ENCODE measurements around the gene KRTAP1-4.

DNA sequence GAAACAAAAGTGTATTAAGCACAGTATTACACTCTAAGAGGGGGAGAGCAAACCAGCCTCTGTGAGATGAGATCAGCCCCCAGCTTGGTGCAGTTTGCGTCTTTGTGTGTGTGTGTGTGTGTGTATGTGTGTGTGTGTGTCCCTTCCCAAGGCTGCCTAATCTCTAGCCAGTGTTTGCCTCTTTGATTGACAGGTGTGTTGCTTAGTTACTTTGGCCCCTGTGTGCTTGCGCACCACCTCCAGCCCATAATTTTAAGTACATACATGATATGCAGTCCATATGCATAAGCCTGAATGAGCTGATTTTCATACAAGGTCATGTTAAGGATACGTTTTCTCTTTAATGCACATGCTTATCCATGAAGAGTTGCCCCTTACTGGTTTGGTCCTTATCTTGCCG lies 28.2 kb downstream of the KRTAP1-4 start:
- TF ChIP-seq ZBTB7A (IDR thresholded peaks at IDR 0.05; ENCODE audit: low read depth) (no peak), EGR1 (IDR thresholded peaks at IDR 0.05) (no peak), RAD21 (IDR thresholded peaks at IDR 0.05; ENCODE audit: low read depth) (no peak), YY1 (IDR thresholded peaks at IDR 0.05; ENCODE audit: low read depth) (no peak), FOXM1 (IDR thresholded peaks at IDR 0.05; ENCODE audit: borderline replicate concordance, low read depth) (no peak)
- TF ChIP-seq, protein P1, sequence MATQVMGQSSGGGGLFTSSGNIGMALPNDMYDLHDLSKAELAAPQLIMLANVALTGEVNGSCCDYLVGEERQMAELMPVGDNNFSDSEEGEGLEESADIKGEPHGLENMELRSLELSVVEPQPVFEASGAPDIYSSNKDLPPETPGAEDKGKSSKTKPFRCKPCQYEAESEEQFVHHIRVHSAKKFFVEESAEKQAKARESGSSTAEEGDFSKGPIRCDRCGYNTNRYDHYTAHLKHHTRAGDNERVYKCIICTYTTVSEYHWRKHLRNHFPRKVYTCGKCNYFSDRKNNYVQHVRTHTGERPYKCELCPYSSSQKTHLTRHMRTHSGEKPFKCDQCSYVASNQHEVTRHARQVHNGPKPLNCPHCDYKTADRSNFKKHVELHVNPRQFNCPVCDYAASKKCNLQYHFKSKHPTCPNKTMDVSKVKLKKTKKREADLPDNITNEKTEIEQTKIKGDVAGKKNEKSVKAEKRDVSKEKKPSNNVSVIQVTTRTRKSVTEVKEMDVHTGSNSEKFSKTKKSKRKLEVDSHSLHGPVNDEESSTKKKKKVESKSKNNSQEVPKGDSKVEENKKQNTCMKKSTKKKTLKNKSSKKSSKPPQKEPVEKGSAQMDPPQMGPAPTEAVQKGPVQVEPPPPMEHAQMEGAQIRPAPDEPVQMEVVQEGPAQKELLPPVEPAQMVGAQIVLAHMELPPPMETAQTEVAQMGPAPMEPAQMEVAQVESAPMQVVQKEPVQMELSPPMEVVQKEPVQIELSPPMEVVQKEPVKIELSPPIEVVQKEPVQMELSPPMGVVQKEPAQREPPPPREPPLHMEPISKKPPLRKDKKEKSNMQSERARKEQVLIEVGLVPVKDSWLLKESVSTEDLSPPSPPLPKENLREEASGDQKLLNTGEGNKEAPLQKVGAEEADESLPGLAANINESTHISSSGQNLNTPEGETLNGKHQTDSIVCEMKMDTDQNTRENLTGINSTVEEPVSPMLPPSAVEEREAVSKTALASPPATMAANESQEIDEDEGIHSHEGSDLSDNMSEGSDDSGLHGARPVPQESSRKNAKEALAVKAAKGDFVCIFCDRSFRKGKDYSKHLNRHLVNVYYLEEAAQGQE (IDR thresholded peaks at IDR 0.05; ENCODE audit: low read depth): no peak
